ENCODE results near the gene ZNF385D. TPM values are rescaled to one million over a fixed set of nuclear protein-coding genes. Genes with fewer than 3 reads are reported as not detected.

ZNF385D gene
- total RNA-seq, 1 donor from 2014 or later: not detected

- intact Hi-C loops (cut with micrococcal nuclease): no loop called here
- H3K36me3 Mint-ChIP-seq (ENCODE audit: low read depth): no peaks in the 10 kb centered on the region
- no peaks in the 10 kb centered on the region for H3K4me1 Mint-ChIP-seq
- no peak overlapping the region for H3K27ac Mint-ChIP-seq
- no peak for DNase-seq
- TF ChIP-seq, protein P1, sequence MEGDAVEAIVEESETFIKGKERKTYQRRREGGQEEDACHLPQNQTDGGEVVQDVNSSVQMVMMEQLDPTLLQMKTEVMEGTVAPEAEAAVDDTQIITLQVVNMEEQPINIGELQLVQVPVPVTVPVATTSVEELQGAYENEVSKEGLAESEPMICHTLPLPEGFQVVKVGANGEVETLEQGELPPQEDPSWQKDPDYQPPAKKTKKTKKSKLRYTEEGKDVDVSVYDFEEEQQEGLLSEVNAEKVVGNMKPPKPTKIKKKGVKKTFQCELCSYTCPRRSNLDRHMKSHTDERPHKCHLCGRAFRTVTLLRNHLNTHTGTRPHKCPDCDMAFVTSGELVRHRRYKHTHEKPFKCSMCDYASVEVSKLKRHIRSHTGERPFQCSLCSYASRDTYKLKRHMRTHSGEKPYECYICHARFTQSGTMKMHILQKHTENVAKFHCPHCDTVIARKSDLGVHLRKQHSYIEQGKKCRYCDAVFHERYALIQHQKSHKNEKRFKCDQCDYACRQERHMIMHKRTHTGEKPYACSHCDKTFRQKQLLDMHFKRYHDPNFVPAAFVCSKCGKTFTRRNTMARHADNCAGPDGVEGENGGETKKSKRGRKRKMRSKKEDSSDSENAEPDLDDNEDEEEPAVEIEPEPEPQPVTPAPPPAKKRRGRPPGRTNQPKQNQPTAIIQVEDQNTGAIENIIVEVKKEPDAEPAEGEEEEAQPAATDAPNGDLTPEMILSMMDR (IDR thresholded peaks at IDR 0.05): no peak
- no peaks in the 10 kb centered on the region for H3K9me3 Mint-ChIP-seq
- H3K4me3 Mint-ChIP-seq: no peak overlapping the region
- no peaks in the 10 kb centered on the region for H3K27me3 Mint-ChIP-seq
- ATAC-seq (ENCODE audit: low read depth): no peak
- CTCF ChIA-PET: no interaction called here
- POLR2A ChIA-PET: no interaction called here
Observed at GRCh38 chr3:21585216-21585740, 165.7 kb downstream of the ZNF385D start.

DNA sequence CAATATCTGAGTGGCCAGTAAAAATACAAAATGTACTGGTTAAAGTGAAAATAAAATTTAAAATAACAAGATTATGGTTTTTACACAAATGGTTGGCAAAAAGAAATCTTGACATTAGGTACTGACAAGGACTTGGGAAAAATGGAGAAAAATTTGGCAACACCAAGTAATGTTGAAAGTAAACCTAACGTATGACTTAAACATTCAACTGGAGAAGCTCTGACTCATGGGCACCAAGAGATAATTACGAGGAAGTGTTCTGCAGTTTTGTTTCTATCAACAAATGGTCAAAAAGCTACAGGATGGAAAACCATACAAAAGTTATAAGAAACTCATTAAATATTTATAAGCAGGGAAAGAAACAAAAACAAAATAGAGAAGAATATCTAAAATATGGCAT lies 177.7 kb downstream of the ZNF385D start:
- CTCF ChIA-PET: no interaction called here
- TF ChIP-seq, protein P1 (IDR thresholded peaks at IDR 0.05): no peak
- no peak overlapping the region for H3K4me3 Mint-ChIP-seq
- no peak overlapping the region for H3K27ac Mint-ChIP-seq
- no peaks in the 10 kb centered on the region for H3K9me3 Mint-ChIP-seq
- POLR2A ChIA-PET: no interaction called here
- no peak for DNase-seq
- H3K4me1 Mint-ChIP-seq: no peaks in the 10 kb centered on the region
- H3K36me3 Mint-ChIP-seq (ENCODE audit: low read depth): no peaks in the 10 kb centered on the region
- intact Hi-C loops (cut with micrococcal nuclease): no loop called here
- H3K27me3 Mint-ChIP-seq: no peaks in the 10 kb centered on the region
- ATAC-seq (ENCODE audit: low read depth): no peak

DNA sequence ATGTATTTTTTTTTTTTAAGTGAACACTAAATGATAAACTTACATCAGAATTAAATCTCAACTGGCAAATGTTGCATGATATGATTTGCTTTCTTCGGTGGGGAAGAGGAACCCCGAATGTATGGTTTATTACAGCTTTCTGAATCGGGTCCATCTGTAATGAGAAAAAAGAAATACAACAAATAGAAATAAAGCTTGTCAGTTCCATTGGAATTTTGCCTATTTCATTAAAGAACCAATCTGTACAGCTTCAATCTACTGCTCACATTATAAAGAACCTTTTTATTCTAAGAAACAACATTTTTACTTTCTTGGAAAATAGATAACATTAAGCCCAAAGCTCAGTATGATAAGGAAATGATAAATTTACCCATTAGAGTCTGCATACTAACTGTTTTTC lies 186.5 kb downstream of the ZNF385D start:
- no peaks in the 10 kb centered on the region for H3K4me1 Mint-ChIP-seq
- TF ChIP-seq, protein P1 (IDR thresholded peaks at IDR 0.05): no peak
- H3K27ac Mint-ChIP-seq: no peak overlapping the region
- intact Hi-C loops (cut with micrococcal nuclease): no loop called here
- ChIA-PET POLR2A (no interaction called here), CTCF (no interaction called here)
- no peaks in the 10 kb centered on the region for H3K27me3 Mint-ChIP-seq
- no peak for DNase-seq
- H3K9me3 Mint-ChIP-seq: peaks cover 2% of the 10 kb centered on the region
- H3K4me3 Mint-ChIP-seq: no peak overlapping the region
- ATAC-seq (ENCODE audit: low read depth): no peak
- H3K36me3 Mint-ChIP-seq (ENCODE audit: low read depth): no peaks in the 10 kb centered on the region

- peaks cover 2% of the 10 kb centered on the region for H3K9me3 Mint-ChIP-seq
- no peaks in the 10 kb centered on the region for H3K4me1 Mint-ChIP-seq
- TF ChIP-seq, protein P1 (IDR thresholded peaks at IDR 0.05): no peak
- no peak for DNase-seq
- no peaks in the 10 kb centered on the region for H3K27me3 Mint-ChIP-seq
- ATAC-seq (ENCODE audit: low read depth): no peak
- POLR2A ChIA-PET: no interaction called here
- H3K27ac Mint-ChIP-seq: no peak overlapping the region
- CTCF ChIA-PET: no interaction called here
- no peak overlapping the region for H3K4me3 Mint-ChIP-seq
- no peaks in the 10 kb centered on the region for H3K36me3 Mint-ChIP-seq (ENCODE audit: low read depth)
- intact Hi-C loops (cut with micrococcal nuclease): no loop called here
Observed at GRCh38 chr3:21562243-21562642, 188.8 kb downstream of the ZNF385D start.

DNA sequence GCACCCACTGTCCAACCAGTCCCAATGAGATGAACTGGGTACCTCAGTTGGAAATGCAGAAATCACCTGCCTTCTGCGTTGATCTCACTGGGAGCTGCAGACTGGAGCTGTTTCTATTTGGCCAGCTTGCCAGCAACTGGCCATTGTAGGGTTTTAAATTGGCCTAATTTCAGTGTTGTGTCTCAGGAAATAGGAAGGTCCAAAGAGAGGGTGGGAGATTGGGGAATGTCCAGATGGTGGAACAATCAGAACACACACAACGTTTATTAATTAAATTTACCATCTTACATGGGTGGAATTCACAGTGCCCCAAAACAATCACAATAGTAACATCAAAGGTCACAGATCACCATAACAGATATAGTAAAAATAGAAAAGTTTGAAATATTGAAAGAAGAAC lies 189.5 kb downstream of the ZNF385D start:
- DNase-seq (no peak), ATAC-seq (ENCODE audit: low read depth) (no peak)
- Mint-ChIP-seq H3K27ac (no peak overlapping the region), H3K4me3 (no peak overlapping the region), H3K9me3 (peaks cover 7% of the 10 kb centered on the region), H3K36me3 (ENCODE audit: low read depth) (no peaks in the 10 kb centered on the region), H3K27me3 (no peaks in the 10 kb centered on the region), H3K4me1 (no peaks in the 10 kb centered on the region)
- TF ChIP-seq, protein P1 (IDR thresholded peaks at IDR 0.05): no peak
- ChIA-PET POLR2A (no interaction called here), CTCF (no interaction called here)
- intact Hi-C loops (cut with micrococcal nuclease): no loop called here

All from activated B cell treated with CpG ODN at 0.5 μM for 24 hours (primary cell).